Natural killer cell treated with Interleukin-12 subunit alpha and Interleukin-12 subunit beta and Interleukin-15 and Interleukin-18, amount 100 ng/mL, for 72 hours (primary cell): ENCODE results near the gene DCTN2. TPM values are rescaled to one million over a fixed set of nuclear protein-coding genes. Genes with fewer than 3 reads are reported as not detected.
"Not testable (repeated sequence)": the region's sequence is repeated elsewhere in the genome, so short reads cannot be mapped to it uniquely, and the experiment has no call there.

Source experiments
- ATAC-seq, 2 donors: fragments of 150-1000 bp; cut with Tn5 transposase in 1 of 2; sonication (Bioruptor Pico), chemical (Tn5 transposase) in 1 of 2; 2 replicates each; pipeline ENCODE4 v1.10.0; 2021
- DNase-seq: peaks from one replicate; pipeline ENCODE4 v3.0.0; 2022; ENCODE audit warnings: low spot score
- H3K27ac Mint-ChIP-seq, 2 donors: 1 replicate in 1 of 2; 2 replicates in 1 of 2; pipeline ENCODE4 v1.8.0; 2022; ENCODE audit warnings: mixed read lengths in 2 of 2, mild to moderate bottlenecking in 1 of 2, moderate library complexity in 1 of 2
- H3K27me3 Mint-ChIP-seq, 2 donors: 1 replicate in 1 of 2; 2 replicates in 1 of 2; pipeline ENCODE4 v1.8.0; 2022; ENCODE audit warnings: mixed read lengths in 2 of 2
- H3K36me3 Mint-ChIP-seq: one replicate; pipeline ENCODE4 v1.8.0; 2022; ENCODE audit warnings: mixed read lengths
- H3K4me1 Mint-ChIP-seq, 2 donors: 1 replicate in 1 of 2; 2 replicates in 1 of 2; pipeline ENCODE4 v1.8.0; 2022; ENCODE audit warnings: low read depth in 2 of 2, mixed read lengths in 2 of 2, mild to moderate bottlenecking in 1 of 2
- H3K4me3 Mint-ChIP-seq: one replicate; pipeline ENCODE4 v1.8.0; 2022; ENCODE audit warnings: mixed read lengths
- H3K9me3 Mint-ChIP-seq: 2 replicates; pipeline ENCODE4 v1.8.0; 2022; ENCODE audit warnings: mixed read lengths
- total RNA-seq, 2 donors: library from RNA; stranded (reverse); gene quantifications; one replicate each; pipeline ENCODE4 v1.2.3, GENCODE V29; 2022

The DCTN2 gene
- total RNA-seq, 2 donors from 2014 or later, result 94.2 to 98.7 TPM

- Mint-ChIP-seq H3K36me3 (peaks cover 43% of the 10 kb centered on the region), H3K4me3 (peak overlapping the region; percentile 48), H3K27me3 (no peaks in the 10 kb centered on the region), H3K4me1 (peaks cover 38 to 58% of the 10 kb centered on the region in 2 donors), H3K9me3 (no peaks in the 10 kb centered on the region), H3K27ac (peak overlapping the region; percentile 98 to 100)
- DNase-seq (no peak), ATAC-seq (no peak)
Observed at GRCh38 chr12:57517187-57517586, 29.8 kb downstream of the DCTN2 start.

DNA sequence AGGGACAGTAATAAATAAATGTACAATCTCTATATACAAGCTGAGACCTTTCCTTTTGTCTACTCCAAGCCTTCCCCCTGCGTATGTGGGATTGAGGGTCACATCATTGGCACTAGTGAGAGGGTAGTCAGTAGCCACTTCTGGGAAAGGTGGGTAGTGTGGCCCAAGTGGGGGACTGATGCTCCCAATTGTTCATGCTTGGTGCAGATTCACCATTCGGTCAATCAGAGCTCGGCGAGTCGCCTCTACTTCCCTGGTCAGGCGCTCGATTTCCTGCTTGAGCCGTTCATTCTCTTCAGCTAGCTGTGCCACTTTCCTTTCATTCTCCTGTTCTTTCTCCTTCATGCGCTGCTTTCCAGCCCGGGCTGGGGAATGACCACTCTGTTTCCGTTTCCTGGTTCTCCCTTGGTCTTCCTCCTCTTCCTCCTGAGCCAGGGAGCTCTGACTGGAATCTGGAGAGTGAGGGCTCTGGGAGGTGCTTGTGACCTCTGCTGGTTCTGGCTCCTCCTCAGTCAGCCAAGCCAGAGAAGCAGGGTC lies 30.3 kb downstream of the DCTN2 start:
- H3K4me3 Mint-ChIP-seq, result no peak overlapping the region
- H3K9me3 Mint-ChIP-seq, result no peaks in the 10 kb centered on the region
- H3K36me3 Mint-ChIP-seq, result peaks cover 48% of the 10 kb centered on the region
- no peak for DNase-seq
- H3K4me1 Mint-ChIP-seq, result peaks cover 33 to 57% of the 10 kb centered on the region in 2 donors
- H3K27me3 Mint-ChIP-seq, result no peaks in the 10 kb centered on the region
- peak overlapping the region; percentile 98 to 100 for H3K27ac Mint-ChIP-seq
- ATAC-seq, result no peak

- peaks cover 28 to 54% of the 10 kb centered on the region in 2 donors for H3K4me1 Mint-ChIP-seq
- peak overlapping the region in 1 of 2 donors; percentile 47 for H3K27ac Mint-ChIP-seq
- no peaks in the 10 kb centered on the region for H3K9me3 Mint-ChIP-seq
- DNase-seq (no peak), ATAC-seq (no peak)
- H3K4me3 Mint-ChIP-seq, result no peak overlapping the region
- no peaks in the 10 kb centered on the region for H3K27me3 Mint-ChIP-seq
- peaks cover 50% of the 10 kb centered on the region for H3K36me3 Mint-ChIP-seq
Observed at GRCh38 chr12:57515934-57516541, 31.0 kb downstream of the DCTN2 start.

DNA sequence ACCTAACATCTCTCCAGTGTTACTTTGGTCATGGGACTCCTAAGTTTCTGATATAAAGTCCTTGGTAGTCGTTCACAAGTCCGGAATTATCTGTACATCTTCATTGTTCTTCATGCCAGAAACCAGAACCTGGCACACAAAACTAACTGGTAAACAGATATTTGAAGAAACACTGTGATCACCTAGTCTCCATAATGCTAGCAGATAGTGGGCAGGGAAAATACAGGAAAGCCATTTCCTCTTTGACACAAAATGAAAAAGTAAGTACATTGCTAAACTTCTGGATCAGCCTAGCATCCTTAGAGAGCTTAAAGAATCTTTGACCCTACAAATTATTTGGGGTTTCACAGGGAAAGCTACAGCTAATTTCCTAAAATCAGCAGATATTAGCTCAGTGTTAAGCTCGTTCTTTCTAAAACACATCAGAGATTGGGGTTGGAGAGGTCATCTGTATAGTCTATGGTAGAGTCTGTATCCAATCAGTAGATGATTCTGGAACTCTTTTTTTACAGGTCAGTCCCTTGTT lies 31.5 kb downstream of the DCTN2 start:
- peaks cover 50% of the 10 kb centered on the region for H3K36me3 Mint-ChIP-seq

GRCh38 chr12:57514720-57515407 lies 32.1 kb downstream of the DCTN2 start:
- Mint-ChIP-seq H3K27ac (peak overlapping the region; percentile 31 to 57), H3K4me3 (no peak overlapping the region), H3K9me3 (no peaks in the 10 kb centered on the region), H3K4me1 (peaks cover 28 to 46% of the 10 kb centered on the region in 2 donors), H3K36me3 (peaks cover 50% of the 10 kb centered on the region), H3K27me3 (no peaks in the 10 kb centered on the region)
- ATAC-seq, result no peak
- DNase-seq, result no peak

More for the DNA sequence above, 31.5 kb downstream of the DCTN2 start:
- no peaks in the 10 kb centered on the region for H3K27me3 Mint-ChIP-seq
- H3K27ac Mint-ChIP-seq, result peak overlapping the region; percentile 31 to 47
- DNase-seq (no peak), ATAC-seq (no peak)
- H3K4me1 Mint-ChIP-seq, result peaks cover 28 to 50% of the 10 kb centered on the region in 2 donors
- no peak overlapping the region for H3K4me3 Mint-ChIP-seq
- H3K9me3 Mint-ChIP-seq, result no peaks in the 10 kb centered on the region

- not testable (repeated sequence) for ATAC-seq, DNase-seq, H3K9me3 Mint-ChIP-seq, H3K4me3 Mint-ChIP-seq, H3K27me3 Mint-ChIP-seq
- H3K36me3 Mint-ChIP-seq, result peaks cover 54% of the 10 kb centered on the region
- H3K27ac Mint-ChIP-seq, result peak overlapping the region in 1 of 2 donors; percentile 57
- peaks cover 25 to 42% of the 10 kb centered on the region in 2 donors for H3K4me1 Mint-ChIP-seq
Observed at GRCh38 chr12:57514246-57514645, 32.7 kb downstream of the DCTN2 start.

DNA sequence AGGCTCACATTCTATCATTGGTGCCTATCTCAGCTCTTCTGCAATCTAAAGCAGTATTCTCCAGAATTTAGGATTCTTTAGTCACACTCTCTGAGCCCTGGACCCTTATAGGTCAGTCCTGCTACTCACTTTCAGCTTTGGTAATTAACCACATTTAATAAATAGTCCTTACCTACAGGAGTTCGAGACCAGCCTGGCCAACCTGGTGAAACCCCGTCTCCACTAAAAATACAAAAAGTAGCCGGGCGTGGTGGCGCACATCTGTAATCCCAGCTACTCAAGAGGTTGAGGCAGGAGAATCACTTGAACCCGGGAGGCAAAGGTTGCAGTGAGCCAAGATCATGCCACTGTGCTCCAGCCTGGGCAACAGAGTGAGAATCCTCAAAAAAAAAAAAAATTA lies 33.3 kb downstream of the DCTN2 start:
- peak overlapping the region in 1 of 2 donors; percentile 70 for H3K27ac Mint-ChIP-seq
- H3K4me1 Mint-ChIP-seq, result peaks cover 19 to 37% of the 10 kb centered on the region in 2 donors
- not testable (repeated sequence) for H3K4me3 Mint-ChIP-seq, H3K9me3 Mint-ChIP-seq, DNase-seq, H3K27me3 Mint-ChIP-seq, ATAC-seq
- H3K36me3 Mint-ChIP-seq, result peaks cover 48% of the 10 kb centered on the region

DNA sequence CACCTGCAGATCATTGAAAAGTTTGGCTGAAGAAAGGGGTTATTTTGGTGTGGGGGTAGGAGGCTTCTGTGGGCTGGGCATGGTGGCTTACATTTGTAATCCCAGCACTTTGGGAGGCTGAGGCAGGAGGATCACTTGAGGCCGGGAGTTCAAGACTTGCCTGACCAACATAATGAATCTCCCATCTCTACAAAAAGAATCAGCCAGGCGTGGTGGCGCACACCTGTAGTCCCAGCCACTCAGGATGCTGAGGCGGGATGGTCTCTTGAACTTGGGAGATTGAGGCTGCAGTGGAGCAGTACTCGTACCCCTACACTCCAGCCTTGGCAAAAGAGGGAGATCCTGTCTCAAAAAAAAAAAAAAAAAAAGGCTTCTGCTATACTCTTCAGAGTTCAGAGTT lies 33.7 kb downstream of the DCTN2 start:
- H3K4me3 Mint-ChIP-seq, result no peak overlapping the region
- H3K27me3 Mint-ChIP-seq, result no peaks in the 10 kb centered on the region
- H3K4me1 Mint-ChIP-seq, result peaks cover 15 to 33% of the 10 kb centered on the region in 2 donors
- peaks cover 46% of the 10 kb centered on the region for H3K36me3 Mint-ChIP-seq
- H3K9me3 Mint-ChIP-seq, result no peaks in the 10 kb centered on the region
- peak overlapping the region in 1 of 2 donors; percentile 70 for H3K27ac Mint-ChIP-seq
- ATAC-seq (no peak), DNase-seq (no peak)

- Mint-ChIP-seq H3K36me3 (peaks cover 46% of the 10 kb centered on the region), H3K4me1 (peaks cover 9 to 29% of the 10 kb centered on the region in 2 donors), H3K27me3 (no peaks in the 10 kb centered on the region), H3K27ac (peak overlapping the region; percentile 7 to 70), H3K4me3 (no peak overlapping the region), H3K9me3 (no peaks in the 10 kb centered on the region)
- ATAC-seq, result no peak
- DNase-seq, result no peak
Observed at GRCh38 chr12:57512665-57513064, 34.3 kb downstream of the DCTN2 start.

- Mint-ChIP-seq H3K36me3 (peaks cover 36% of the 10 kb centered on the region), H3K27me3 (no peaks in the 10 kb centered on the region), H3K4me1 (peaks cover 1 to 20% of the 10 kb centered on the region in 2 donors), H3K9me3 (no peaks in the 10 kb centered on the region), H3K4me3 (no peak overlapping the region), H3K27ac (peak overlapping the region; percentile 7 to 70)
- ATAC-seq, result no peak
- no peak for DNase-seq
Observed at GRCh38 chr12:57511588-57512325, 35.2 kb downstream of the DCTN2 start.

- H3K9me3 Mint-ChIP-seq, result no peaks in the 10 kb centered on the region
- H3K4me1 Mint-ChIP-seq, result peaks cover 0 to 19% of the 10 kb centered on the region in 2 donors
- H3K27ac Mint-ChIP-seq, result no peak overlapping the region
- no peak for ATAC-seq
- peaks cover 35% of the 10 kb centered on the region for H3K36me3 Mint-ChIP-seq
- no peak overlapping the region for H3K4me3 Mint-ChIP-seq
- DNase-seq, result no peak
- H3K27me3 Mint-ChIP-seq, result no peaks in the 10 kb centered on the region
Observed at GRCh38 chr12:57511161-57511560, 35.8 kb downstream of the DCTN2 start.

- not testable (repeated sequence) for ATAC-seq, H3K27ac Mint-ChIP-seq, H3K4me1 Mint-ChIP-seq, H3K27me3 Mint-ChIP-seq, DNase-seq, H3K4me3 Mint-ChIP-seq, H3K9me3 Mint-ChIP-seq
- peaks cover 19% of the 10 kb centered on the region for H3K36me3 Mint-ChIP-seq
Observed at GRCh38 chr12:57507796-57508195, 39.2 kb downstream of the DCTN2 start.

- not testable (repeated sequence) for H3K27ac Mint-ChIP-seq, H3K4me1 Mint-ChIP-seq, H3K27me3 Mint-ChIP-seq, H3K9me3 Mint-ChIP-seq, H3K4me3 Mint-ChIP-seq, ATAC-seq, DNase-seq
- peaks cover 14% of the 10 kb centered on the region for H3K36me3 Mint-ChIP-seq
Observed at GRCh38 chr12:57506541-57506940, 40.5 kb downstream of the DCTN2 start.
